Renal pelvis (tissue), 4 donors: Measurements from ENCODE around the gene PIGM. TPM values are rescaled to one million over a fixed set of nuclear protein-coding genes. Genes with fewer than 3 reads are reported as not detected.
"Not testable (repeated sequence)": the region's sequence is repeated elsewhere in the genome, so short reads cannot be mapped to it uniquely, and the experiment has no call there.

Experiments used
- DNase-seq: peaks from one replicate; pipeline ENCODE4 v3.0.0-alpha.2; 2013
- polyA plus RNA-seq, 3 donors: library from polyadenylated mRNA; unstranded; fragments of 120-200 nt; gene quantifications; one replicate each; pipeline ENCODE4 v1.2.1, GENCODE V29; 2013; ENCODE audit not compliant: insufficient read length in 3 of 3

PIGM gene
- polyA plus RNA-seq, 3 donors: 9.6 to 14.0 (median 13.6) TPM

GRCh38 chr1:160064746-160065145 is 33.0 kb upstream of the PIGM start:
- DNase-seq: no peak

GRCh38 chr1:160064164-160064563 is 32.4 kb upstream of the PIGM start:
- no peak for DNase-seq

- DNase-seq: no peak
Measured at GRCh38 chr1:160063176-160063575, 31.4 kb upstream of the PIGM start.

- no peak for DNase-seq
Measured at GRCh38 chr1:160062230-160062532, 30.4 kb upstream of the PIGM start.

- no peak for DNase-seq
Measured at GRCh38 chr1:160061369-160062229, 29.8 kb upstream of the PIGM start.

- no peak for DNase-seq
Measured at GRCh38 chr1:160058087-160058486, 26.3 kb upstream of the PIGM start.

- no peak for DNase-seq
Measured at GRCh38 chr1:160056648-160057169, 24.9 kb upstream of the PIGM start.

- DNase-seq: no peak
Measured at GRCh38 chr1:160053548-160054365, 22.0 kb upstream of the PIGM start.

- DNase-seq: no peak
Measured at GRCh38 chr1:160052936-160053335, 21.1 kb upstream of the PIGM start.

- DNase-seq: no peak
Measured at GRCh38 chr1:160050619-160051018, 18.8 kb upstream of the PIGM start.

GRCh38 chr1:160050182-160050581 is 18.4 kb upstream of the PIGM start:
- DNase-seq: not testable (repeated sequence)

GRCh38 chr1:160049101-160049500 is 17.3 kb upstream of the PIGM start:
- DNase-seq: no peak

GRCh38 chr1:160048335-160048734 is 16.5 kb upstream of the PIGM start:
- DNase-seq: no peak

- DNase-seq: no peak
Measured at GRCh38 chr1:160047111-160047991, 15.6 kb upstream of the PIGM start.

GRCh38 chr1:160046494-160047110 is 14.8 kb upstream of the PIGM start:
- no peak for DNase-seq

- no peak for DNase-seq
Measured at GRCh38 chr1:160045653-160046052, 13.9 kb upstream of the PIGM start.

- DNase-seq: no peak
Measured at GRCh38 chr1:160043543-160043942, 11.8 kb upstream of the PIGM start.

GRCh38 chr1:160040476-160040875 is 8.7 kb upstream of the PIGM start:
- DNase-seq: no peak

- DNase-seq: peak; percentile 16
Measured at GRCh38 chr1:160032165-160032820, 503 bp upstream of the PIGM start.

- peak; percentile 11 for DNase-seq
Measured at GRCh38 chr1:160030657-160031364, 979 bp downstream of the PIGM start.
